Spleen (tissue), 11 donors: ENCODE results near the gene FRMPD1. TPM values are rescaled to one million over a fixed set of nuclear protein-coding genes. Genes with fewer than 3 reads are reported as not detected.
A peak's percentile ranks its signal among the peaks of the same experiment; 100 is the strongest.
"Not testable (repeated sequence)": the region's sequence is repeated elsewhere in the genome, so short reads cannot be mapped to it uniquely, and the experiment has no call there.

Source experiments
- DNase-seq: peaks from one replicate; pipeline ENCODE4 v3.0.0-alpha.2; 2020
- H3K27ac ChIP-seq, 8 donors: fragments of 200-600 bp; sonication (generic) in 7 of 8; 1 replicate in 4 of 8; 2 replicates in 4 of 8; pipeline versions ENCODE4 v1.5.0 to v1.8.0; 2016 to 2021; ENCODE audit warnings: inconsistent platforms in 4 of 8, mild to moderate bottlenecking in 4 of 8, moderate library complexity in 1 of 8
- H3K27me3 ChIP-seq, 7 donors: fragments of 200-600 bp; sonication (generic) in 6 of 7; replicated peaks in 1 of 7; 1 replicate in 4 of 7; 2 replicates in 3 of 7; pipeline versions ENCODE4 v1.5.0 to v1.8.0; 2016 to 2021; ENCODE audit warnings: inconsistent platforms in 3 of 7, mild to moderate bottlenecking in 1 of 7
- H3K36me3 ChIP-seq, 6 donors: fragments of 200-600 bp; sonication (generic) in 5 of 6; 1 replicate in 4 of 6; 2 replicates in 2 of 6; pipeline versions ENCODE4 v1.5.0 to v1.8.0; 2016 to 2021; ENCODE audit warnings: inconsistent platforms in 2 of 6
- H3K4me1 ChIP-seq, 6 donors: fragments of 200-600 bp; sonication (generic) in 5 of 6; 1 replicate in 3 of 6; 2 replicates in 3 of 6; pipeline versions ENCODE4 v1.5.0 to v1.8.0; 2016 to 2021; ENCODE audit warnings: inconsistent platforms in 3 of 6
- H3K4me3 ChIP-seq, 8 donors: fragments of 200-600 bp; sonication (generic) in 7 of 8; 1 replicate in 4 of 8; 2 replicates in 4 of 8; pipeline versions ENCODE4 v1.5.0 to v1.8.0; 2016 to 2021; ENCODE audit warnings: inconsistent platforms in 4 of 8, mild to moderate bottlenecking in 4 of 8, moderate library complexity in 2 of 8
- H3K9me3 ChIP-seq, 8 donors: fragments of 200-600 bp; sonication (generic) in 7 of 8; 1 replicate in 4 of 8; 2 replicates in 4 of 8; pipeline versions ENCODE4 v1.5.0 to v1.8.0; 2016 to 2021; ENCODE audit warnings: inconsistent platforms in 4 of 8
- CTCF ChIP-seq, 11 experiments: fragments of 200-600 bp in 7 of 11; fragments of 450-650 bp in 4 of 11; sonication (generic) in 4 of 11; IDR thresholded peaks in 8 of 11; conservative IDR thresholded peaks in 3 of 11; 1 replicate in 7 of 11; 2 replicates in 4 of 11; pipeline versions ENCODE4 v1.4.0 to v1.8.0; 2016 to 2021; ENCODE audit warnings: antibody characterized with exemption in 11 of 11, inconsistent platforms in 4 of 11, mild to moderate bottlenecking in 1 of 11
- POLR2A ChIP-seq, 3 donors: fragments of 450-650 bp; IDR thresholded peaks; one replicate each; pipeline ENCODE4 v1.5.1; 2017; ENCODE audit warnings: antibody characterized with exemption in 3 of 3, mild to moderate bottlenecking in 1 of 3
- POLR2AphosphoS5 ChIP-seq, 3 donors: sonication (generic); formaldehyde crosslinking; IDR thresholded peaks; one replicate each; pipeline ENCODE4 v1.5.1; 2017; ENCODE audit warnings: antibody characterized with exemption in 3 of 3
- WGBS, 5 donors: extraction: QIAGEN DNeasy Blood & Tissue Kit in 3 of 5; methylation state at CpG; one replicate each; pipeline versions ENCODE4 v1.1.5 to v1.1.7; 2013 to 2018; 5-methylcytosine and 5-hydroxymethylcytosine counted together
- intact Hi-C: fragments of 100-400 bp; cut with DNase I; formaldehyde crosslinking; loops from one replicate; pipeline ENCODE4 v1.15.0; 2023; ENCODE audit warnings: low total_unique reads
- polyA plus RNA-seq, 3 donors: library from polyadenylated mRNA; stranded (reverse); fragments of 200-250 nt; gene quantifications; one replicate each; pipeline ENCODE4 v1.2.1, GENCODE V29; 2013
- total RNA-seq, 7 donors: library from RNA; depleted of rRNA in 3 of 7; stranded (reverse); fragments of >200 nt in 3 of 7; fragmentation: NEBNext Ultra II Directional in 4 of 7; extraction: Animal tissue kit (Norgen Biotek cat#: 25700) in 4 of 7; gene quantifications; one replicate each; pipeline versions ENCODE4 v1.1.0 to v1.2.1, GENCODE V29; 2016 to 2021
- donor health status: healthy with polysubstance abuse.
- donor health status: DM: no; HTN: no; CAD: no; lungs with moderate emphysema.
- donor health status: DM: no; HTN: no; CAD: no.
- donor health status: Bipolar disorder and iron deficiency.
- donor health status: healthy.
- donor health status: DM: no; HTN: no; CAD: no.
- donor health status: DM: yes; HTN: yes; CAD: no.

FRMPD1 gene
- total and polyA plus RNA-seq, 10 donors: 0.09 to 0.47 (median 0.20) TPM; not detected in 3

GRCh38 chr9:37747271-37747753 lies 96.6 kb downstream of the FRMPD1 start:
- H3K27me3 ChIP-seq: no peaks in the 10 kb centered on the region
- no peaks in the 10 kb centered on the region for H3K9me3 ChIP-seq
- TF ChIP-seq POLR2AphosphoS5 (IDR thresholded peaks at IDR 0.05): peak in 1 of 3 donors; percentile 14
- no peak for TF ChIP-seq POLR2A (IDR thresholded peaks at IDR 0.05)
- TF ChIP-seq CTCF (IDR thresholded peaks at IDR 0.05 in 8 of 11, conservative IDR thresholded peaks at IDR 0.05 in 3 of 11): peak; percentile 56 to 95 (median 91)
- H3K4me1 ChIP-seq: peaks cover 0 to 4% (median 0%) of the 10 kb centered on the region in 6 donors
- WGBS, 5 donors: 28 to 47% (median 34%) methylated on average over 3 of the region's 3 CpGs
- H3K36me3 ChIP-seq: no peaks in the 10 kb centered on the region
- intact Hi-C loops: loop anchor here (10.0 kb wide), 1 partner anchor 657 kb away; no protein-coding TSS in a partner anchor
- no peak overlapping the region for H3K27ac ChIP-seq
- DNase-seq: no peak
- no peak overlapping the region for H3K4me3 ChIP-seq

- intact Hi-C loops: loop anchor here (10.0 kb wide), 1 partner anchor 656 kb away; no protein-coding TSS in a partner anchor
- Histone ChIP-seq H3K4me1 (peaks cover under 1 to 15% (median 8%) of the 10 kb centered on the region in 6 donors), H3K36me3 (no peaks in the 10 kb centered on the region), H3K27me3 (no peaks in the 10 kb centered on the region), H3K4me3 (no peak overlapping the region), H3K27ac (no peak overlapping the region), H3K9me3 (no peaks in the 10 kb centered on the region)
- no peak for DNase-seq
- TF ChIP-seq CTCF (IDR thresholded peaks at IDR 0.05 in 8 of 11, conservative IDR thresholded peaks at IDR 0.05 in 3 of 11): no peak
- no peak for TF ChIP-seq POLR2A (IDR thresholded peaks at IDR 0.05)
- TF ChIP-seq POLR2AphosphoS5 (IDR thresholded peaks at IDR 0.05): no peak
- 60 to 80% (median 75%) methylated on average over 5 of the region's 5 CpGs for WGBS, 5 donors
These were observed 98.4 kb downstream of the FRMPD1 start for GRCh38 chr9:37749129-37749528.

DNA sequence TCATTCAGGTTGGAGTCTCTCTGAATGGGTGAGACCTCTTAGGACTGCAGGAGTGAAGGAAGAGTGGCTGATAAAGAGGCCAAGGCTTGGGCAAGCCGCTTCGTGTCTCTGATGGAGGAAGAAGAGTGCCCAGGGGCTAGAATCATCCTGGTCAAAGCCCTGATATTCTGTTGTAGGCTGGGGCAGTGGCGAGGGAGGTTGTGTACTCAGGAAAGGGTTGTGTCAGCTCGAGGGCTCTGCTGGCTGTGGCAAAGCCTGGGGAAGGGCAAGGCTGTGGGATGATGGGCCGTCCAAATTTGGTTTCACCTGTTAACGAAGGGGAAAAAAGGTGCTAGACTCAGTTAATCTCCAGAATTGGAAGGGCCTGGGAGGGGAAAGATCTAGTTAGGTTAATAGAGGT lies 100.4 kb downstream of the FRMPD1 start:
- H3K27me3 ChIP-seq: no peaks in the 10 kb centered on the region
- H3K27ac ChIP-seq: no peak overlapping the region
- DNase-seq: no peak
- WGBS, 5 donors: 73 to 81% (median 78%) methylated on average over 6 of the region's 6 CpGs
- no peaks in the 10 kb centered on the region for H3K36me3 ChIP-seq
- no peaks in the 10 kb centered on the region for H3K9me3 ChIP-seq
- H3K4me3 ChIP-seq: no peak overlapping the region
- peaks cover 13 to 36% (median 20%) of the 10 kb centered on the region in 6 donors for H3K4me1 ChIP-seq
- no peak for TF ChIP-seq POLR2AphosphoS5 (IDR thresholded peaks at IDR 0.05)
- no peak for TF ChIP-seq CTCF (IDR thresholded peaks at IDR 0.05 in 8 of 11, conservative IDR thresholded peaks at IDR 0.05 in 3 of 11)
- no peak for TF ChIP-seq POLR2A (IDR thresholded peaks at IDR 0.05)
- intact Hi-C loops: no loop called here

GRCh38 chr9:37751704-37752103 lies 101.0 kb downstream of the FRMPD1 start:
- intact Hi-C loops, H3K4me3 ChIP-seq, DNase-seq, H3K36me3 ChIP-seq, H3K27me3 ChIP-seq, H3K27ac ChIP-seq, H3K9me3 ChIP-seq: not testable (repeated sequence)
- H3K4me1 ChIP-seq: peaks cover 13 to 36% (median 20%) of the 10 kb centered on the region in 6 donors
- WGBS, 5 donors: 91 to 97% (median 93%) methylated on average over 12 to 30 of the region's 30 CpGs

- peaks cover 13 to 36% (median 20%) of the 10 kb centered on the region in 6 donors for H3K4me1 ChIP-seq
- H3K27ac ChIP-seq, H3K36me3 ChIP-seq, H3K4me3 ChIP-seq, H3K27me3 ChIP-seq, H3K9me3 ChIP-seq, DNase-seq, intact Hi-C loops: not testable (repeated sequence)
- WGBS, 5 donors: 88 to 100% (median 97%) methylated on average over 6 to 13 of the region's 13 CpGs
These were observed 101.4 kb downstream of the FRMPD1 start for GRCh38 chr9:37752112-37752511.
